C4-2B (cell line): ENCODE results near the gene KRTAP10-3.

Source experiments
- H3K27ac ChIP-seq: fragments of 450-650 bp; 2 replicates; pipeline ENCODE4 v1.5.1; 2017
- ZFX ChIP-seq: fragments of 450-650 bp; IDR thresholded peaks from 2 replicates; pipeline ENCODE4 v1.6.1; 2017
- TF ChIP-seq, protein P1 (sequence below): fragments of 450-650 bp; conservative IDR thresholded peaks from 2 replicates; pipeline ENCODE4 v1.5.1; 2017; ENCODE audit warnings: mild to moderate bottlenecking

KRTAP10-3 gene

DNA sequence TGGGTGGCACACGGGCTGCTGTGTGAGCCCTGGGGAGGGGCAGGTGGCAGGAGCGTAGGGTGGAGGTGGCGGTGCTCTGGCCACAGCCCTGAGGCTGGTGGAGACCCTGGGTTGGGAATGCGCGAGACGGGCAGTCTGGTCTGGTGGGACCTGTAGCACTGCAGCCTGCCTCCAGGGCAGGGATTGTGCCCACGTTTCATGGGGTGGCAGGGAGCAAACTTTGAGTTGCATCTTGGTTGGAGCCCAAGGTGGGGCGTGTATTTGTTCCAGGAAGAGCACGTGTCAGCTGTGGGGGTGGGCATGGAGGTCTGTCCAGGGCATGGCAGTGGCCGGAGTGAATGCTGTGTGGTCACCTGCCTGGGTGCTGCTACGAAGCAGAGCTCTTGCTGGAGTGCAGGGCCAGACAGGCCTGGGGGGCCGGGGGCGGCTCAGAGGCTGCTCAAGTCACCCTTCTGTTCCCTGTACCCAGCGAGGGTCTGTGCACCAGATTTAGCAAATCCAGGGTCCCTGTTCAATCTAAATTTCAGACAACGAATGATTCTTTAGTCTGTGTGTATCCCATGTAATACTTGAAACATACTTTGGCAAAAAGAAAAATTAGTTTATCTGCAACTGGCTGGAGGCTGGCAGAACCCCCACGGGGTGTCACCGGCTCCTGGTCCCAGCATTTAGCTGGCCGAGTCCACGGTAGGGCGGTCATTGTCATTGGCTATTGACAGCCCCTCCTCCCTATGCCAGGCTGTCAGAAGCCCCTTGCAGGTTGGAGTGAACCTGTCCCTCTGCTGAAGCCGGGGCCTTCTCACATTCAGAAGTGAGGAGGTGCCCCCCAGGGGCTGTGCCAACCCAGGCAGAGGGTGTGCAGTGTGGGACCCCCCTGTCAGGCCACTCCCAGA is 45.9 kb downstream of the KRTAP10-3 start:
- no peak overlapping the region for H3K27ac ChIP-seq
- TF ChIP-seq ZFX, result no peak
- TF ChIP-seq, protein P1, sequence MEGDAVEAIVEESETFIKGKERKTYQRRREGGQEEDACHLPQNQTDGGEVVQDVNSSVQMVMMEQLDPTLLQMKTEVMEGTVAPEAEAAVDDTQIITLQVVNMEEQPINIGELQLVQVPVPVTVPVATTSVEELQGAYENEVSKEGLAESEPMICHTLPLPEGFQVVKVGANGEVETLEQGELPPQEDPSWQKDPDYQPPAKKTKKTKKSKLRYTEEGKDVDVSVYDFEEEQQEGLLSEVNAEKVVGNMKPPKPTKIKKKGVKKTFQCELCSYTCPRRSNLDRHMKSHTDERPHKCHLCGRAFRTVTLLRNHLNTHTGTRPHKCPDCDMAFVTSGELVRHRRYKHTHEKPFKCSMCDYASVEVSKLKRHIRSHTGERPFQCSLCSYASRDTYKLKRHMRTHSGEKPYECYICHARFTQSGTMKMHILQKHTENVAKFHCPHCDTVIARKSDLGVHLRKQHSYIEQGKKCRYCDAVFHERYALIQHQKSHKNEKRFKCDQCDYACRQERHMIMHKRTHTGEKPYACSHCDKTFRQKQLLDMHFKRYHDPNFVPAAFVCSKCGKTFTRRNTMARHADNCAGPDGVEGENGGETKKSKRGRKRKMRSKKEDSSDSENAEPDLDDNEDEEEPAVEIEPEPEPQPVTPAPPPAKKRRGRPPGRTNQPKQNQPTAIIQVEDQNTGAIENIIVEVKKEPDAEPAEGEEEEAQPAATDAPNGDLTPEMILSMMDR, result no peak

DNA sequence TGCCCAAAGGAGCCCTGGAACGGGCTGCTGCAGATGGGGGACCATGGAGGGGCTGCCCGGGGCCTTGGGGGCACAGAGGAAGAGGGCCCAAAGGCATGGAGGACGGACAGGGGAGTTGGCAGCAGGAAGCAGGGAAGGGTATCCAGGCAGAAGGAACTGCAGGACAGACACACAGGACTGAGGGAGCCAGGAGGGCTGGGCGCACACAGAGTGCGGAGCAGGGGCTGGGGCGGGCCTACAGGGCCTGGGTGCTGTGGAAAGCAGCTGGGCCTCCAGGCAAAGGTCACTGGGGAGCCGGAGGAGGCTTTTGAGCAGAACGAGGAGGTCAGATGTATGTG is 46.7 kb downstream of the KRTAP10-3 start:
- TF ChIP-seq ZFX, result no peak
- TF ChIP-seq, protein P1, result no peak

GRCh38 chr21:44511219-44511937 is 47.2 kb downstream of the KRTAP10-3 start:
- no peak for TF ChIP-seq ZFX
- TF ChIP-seq, protein P1, result no peak
- H3K27ac ChIP-seq, result no peak overlapping the region

More for the DNA sequence above, 46.7 kb downstream of the KRTAP10-3 start:
- H3K27ac ChIP-seq, result no peak overlapping the region

GRCh38 chr21:44510508-44511218 is 47.9 kb downstream of the KRTAP10-3 start:
- TF ChIP-seq, protein P1, result peak; percentile 86
- TF ChIP-seq ZFX, result no peak
- H3K27ac ChIP-seq, result no peak overlapping the region

- TF ChIP-seq ZFX, result no peak
- H3K27ac ChIP-seq, result no peak overlapping the region
Observed at GRCh38 chr21:44510109-44510507, 48.5 kb downstream of the KRTAP10-3 start.

DNA sequence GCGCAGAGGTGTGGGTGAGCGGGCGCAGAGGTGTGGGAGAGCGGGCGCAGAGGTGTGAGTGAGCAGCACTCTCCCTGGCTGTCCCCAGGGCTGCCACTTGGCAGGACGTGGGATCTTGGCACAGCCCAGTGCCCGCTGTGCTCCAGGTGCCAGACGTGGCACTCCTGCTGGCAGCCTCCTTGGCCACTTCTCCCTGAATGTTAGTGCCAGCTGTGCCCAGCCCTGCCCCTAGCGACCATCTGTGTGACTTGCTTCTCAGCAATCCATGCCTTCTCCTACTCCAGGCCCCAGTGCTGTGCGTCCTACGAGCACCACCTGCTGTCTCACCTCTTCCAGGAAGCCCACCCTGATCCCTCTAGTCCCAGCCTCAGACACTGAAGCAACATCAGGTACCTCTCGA is 49.1 kb downstream of the KRTAP10-3 start:
- H3K27ac ChIP-seq, result no peak overlapping the region
- TF ChIP-seq, protein P1, result no peak; the same call in none of the 2 replicates
- no peak for TF ChIP-seq ZFX

- TF ChIP-seq, protein P1, result no peak
- no peak for TF ChIP-seq ZFX
- no peak overlapping the region for H3K27ac ChIP-seq
Observed at GRCh38 chr21:44508711-44509445, 49.7 kb downstream of the KRTAP10-3 start.
